ENCODE results near the gene PRKCE. TPM values are rescaled to one million over a fixed set of nuclear protein-coding genes. Genes with fewer than 3 reads are reported as not detected.

The PRKCE gene
- total and polyA plus RNA-seq, 2 donors (not counting 3 experiments of a cell fraction or from before 2014, with no cell fraction given): 27.9 to 33.9 TPM

- CTCF ChIA-PET: interaction anchor here (1.4 kb wide), 1 partner anchor 9 kb away, joined by 10 read pairs; no protein-coding TSS in a partner anchor
Observed at GRCh38 chr2:46020416-46020815, 368.9 kb downstream of the PRKCE start.

More at GRCh38 chr2:46020416-46020815, 368.9 kb downstream of the PRKCE start:
- no peak for DNase-seq (ENCODE audit: low read depth, low spot score)
- Histone ChIP-seq H3K4me2 (ENCODE audit: insufficient read depth, low read length) (no peak overlapping the region), H3K79me2 (ENCODE audit: control insufficient read depth, insufficient read depth, low read length) (no peaks in the 10 kb centered on the region), H3K27me3 (ENCODE audit: control insufficient read depth in 2 of 2, insufficient read depth in 2 of 2, low read length in 2 of 2) (no peaks in the 10 kb centered on the region), H3K4me1 (ENCODE audit: control insufficient read depth, extremely low read depth, insufficient read depth, low read length) (peaks cover 17% of the 10 kb centered on the region), H3K9ac (replicated peaks; ENCODE audit: extremely low read depth, insufficient read depth, low read length) (no peak overlapping the region), H2AFZ (ENCODE audit: low read depth, low read length) (no peak overlapping the region), H3K9me3 (replicated peaks; ENCODE audit: control insufficient read depth, insufficient read depth, low read length) (no peaks in the 10 kb centered on the region), H3K36me3 (ENCODE audit: control insufficient read depth in 2 of 2, extremely low read depth in 1 of 2, insufficient read depth in 2 of 2, low read length in 2 of 2) (no peaks in the 10 kb centered on the region), H3K4me3 (replicated peaks in 1 of 3; ENCODE audit: insufficient read depth in 1 of 3, low read depth in 1 of 3, low read length in 3 of 3) (no peak overlapping the region), H3K9me1 (replicated peaks; ENCODE audit: control insufficient read depth, extremely low read depth, insufficient read depth, low read length) (no peaks in the 10 kb centered on the region), H3K27ac (ENCODE audit: insufficient read depth, low read depth, low read length) (no peak overlapping the region), H4K20me1 (replicated peaks; ENCODE audit: control insufficient read depth, extremely low read depth, insufficient read depth, low read length) (no peaks in the 10 kb centered on the region)
- intact Hi-C loops (cut with micrococcal nuclease) (no loop called here), dilution Hi-C loops (cut with MboI; ENCODE audit: extremely low pct_ligation_motif_present, low sequenced_read_pairs) (no loop called here)
- no TSS peak for BruUV-seq (replicated peaks)
- TF ChIP-seq POLR2A (IDR thresholded peaks at IDR 0.05; ENCODE audit: low read depth, low read length): no peak
- no peak for TF ChIP-seq JUN (IDR thresholded peaks at IDR 0.05; ENCODE audit: borderline replicate concordance, insufficient read depth, insufficient read length, low read depth)
- TF ChIP-seq POLR2AphosphoS5 (IDR thresholded peaks at IDR 0.05; ENCODE audit: insufficient read depth, low read depth, low read length): no peak
- no peak for TF ChIP-seq MYC (IDR thresholded peaks at IDR 0.05; ENCODE audit: low read depth, low read length)
- no peak for TF ChIP-seq GATA2 (IDR thresholded peaks at IDR 0.05; ENCODE audit: insufficient read depth, insufficient read length, low read depth, low read length)
- no peak for TF ChIP-seq FOS (IDR thresholded peaks at IDR 0.05; ENCODE audit: borderline replicate concordance, insufficient read depth, low read length)
- TF ChIP-seq EZH2 (IDR thresholded peaks at IDR 0.05; ENCODE audit: borderline replicate concordance, low read depth, low read length, severe bottlenecking): no peak
- no peak for TF ChIP-seq MAX (IDR thresholded peaks at IDR 0.05; ENCODE audit: insufficient read depth, insufficient read length)
- no peak for TF ChIP-seq CTCF (IDR thresholded peaks at IDR 0.05; ENCODE audit: extremely low read depth in 1 of 2, insufficient read depth in 1 of 2, low read depth in 1 of 2, low read length in 2 of 2)
- POLR2A ChIA-PET: no interaction called here
- no peak for FAIRE-seq
